CD14-positive monocyte (primary cell): Measurements from ENCODE around the gene PPP2R2C. TPM values are rescaled to one million over a fixed set of nuclear protein-coding genes. Genes with fewer than 3 reads are reported as not detected.

Experiments used
- DNase-seq, 3 donors: peaks; one replicate each; pipeline ENCODE4 v3.0.0-alpha.2; 2011 to 2022
- H2AFZ ChIP-seq: 2 replicates; pipeline ENCODE4 v1.6.0; 2012; ENCODE audit warnings: mild to moderate bottlenecking, low read depth, low read length, inconsistent platforms; ENCODE audit not compliant: insufficient read depth, poor library complexity, severe bottlenecking
- H3K27ac ChIP-seq, 2 donors: 1 replicate in 1 of 2; 2 replicates in 1 of 2; pipeline ENCODE4 v1.5.1; 2012 to 2013; ENCODE audit warnings: low read length in 2 of 2, control low read depth in 1 of 2, inconsistent platforms in 1 of 2, low read depth in 1 of 2, mild to moderate bottlenecking in 1 of 2
- H3K27me3 ChIP-seq, 2 donors: one replicate each; pipeline versions ENCODE4 v1.6.0 to v1.6.1; 2011 to 2013; ENCODE audit warnings: low read length in 2 of 2; ENCODE audit not compliant: control insufficient read depth in 2 of 2, insufficient read depth in 2 of 2
- H3K36me3 ChIP-seq, 2 donors: replicated peaks in 1 of 2; 1 replicate in 1 of 2; 2 replicates in 1 of 2; pipeline versions ENCODE4 v1.5.1 to v1.6.1; 2012 to 2013; ENCODE audit warnings: low read length in 2 of 2, control low read depth in 1 of 2, inconsistent platforms in 1 of 2, mild to moderate bottlenecking in 1 of 2; ENCODE audit not compliant: insufficient read depth in 2 of 2, control insufficient read depth in 1 of 2
- H3K4me1 ChIP-seq, 2 donors: 1 replicate in 1 of 2; 2 replicates in 1 of 2; pipeline versions ENCODE4 v1.5.1 to v1.6.1; 2012 to 2013; ENCODE audit warnings: low read length in 2 of 2, control low read depth in 1 of 2, inconsistent platforms in 1 of 2, mild to moderate bottlenecking in 1 of 2, moderate library complexity in 1 of 2; ENCODE audit not compliant: insufficient read depth in 2 of 2, control insufficient read depth in 1 of 2
- H3K4me2 ChIP-seq: replicated peaks from 2 replicates; pipeline ENCODE3; 2012; ENCODE audit warnings: low read length, moderate library complexity, mild to moderate bottlenecking; ENCODE audit not compliant: poor library complexity, severe bottlenecking; ENCODE audit errors: extremely low read depth
- H3K4me3 ChIP-seq, 3 experiments: fragments of 200-600 bp in 1 of 3; sonication (generic) in 1 of 3; replicated peaks in 1 of 3; 1 replicate in 2 of 3; 2 replicates in 1 of 3; pipeline ENCODE4 v1.5.1; 2011 to 2013; ENCODE audit warnings: low read length in 3 of 3, mild to moderate bottlenecking in 3 of 3, control low read depth in 2 of 3, low read depth in 2 of 3, inconsistent platforms in 1 of 3, moderate library complexity in 1 of 3
- H3K79me2 ChIP-seq: 2 replicates; pipeline ENCODE4 v1.6.0; 2012; ENCODE audit warnings: mild to moderate bottlenecking, control low read depth, inconsistent platforms, low read length, moderate library complexity; ENCODE audit not compliant: insufficient read depth
- H3K9ac ChIP-seq: 2 replicates; pipeline ENCODE4 v1.6.0; 2017; ENCODE audit warnings: low read length, mild to moderate bottlenecking; ENCODE audit not compliant: insufficient read depth, poor library complexity, severe bottlenecking
- H3K9me3 ChIP-seq, 2 donors: replicated peaks in 1 of 2; 1 replicate in 1 of 2; 2 replicates in 1 of 2; pipeline versions ENCODE4 v1.5.1 to v1.6.1; 2012 to 2013; ENCODE audit warnings: low read length in 2 of 2, control low read depth in 1 of 2; ENCODE audit not compliant: control insufficient read depth in 1 of 2, insufficient read depth in 1 of 2
- H4K20me1 ChIP-seq: 2 replicates; pipeline ENCODE4 v1.6.0; 2012; ENCODE audit warnings: mild to moderate bottlenecking, low read length, control low read depth, moderate library complexity; ENCODE audit not compliant: insufficient read depth
- H3K27ac Mint-ChIP-seq, 7 donors: one replicate each; pipeline ENCODE4 v1.8.0; 2020; ENCODE audit warnings: mild to moderate bottlenecking in 7 of 7, mixed read lengths in 7 of 7, moderate library complexity in 6 of 7, inconsistent platforms in 2 of 7
- H3K27me3 Mint-ChIP-seq, 3 donors: one replicate each; pipeline ENCODE4 v1.8.0; 2021 to 2022; ENCODE audit warnings: low read depth in 3 of 3, mild to moderate bottlenecking in 3 of 3, mixed read lengths in 3 of 3, moderate library complexity in 3 of 3, inconsistent platforms in 1 of 3
- H3K36me3 Mint-ChIP-seq, 2 donors: one replicate each; pipeline ENCODE4 v1.8.0; 2020; ENCODE audit warnings: mixed read lengths in 2 of 2, inconsistent platforms in 1 of 2, mild to moderate bottlenecking in 1 of 2
- H3K4me1 Mint-ChIP-seq: one replicate; pipeline ENCODE4 v1.8.0; 2020; ENCODE audit warnings: mild to moderate bottlenecking, mixed read lengths
- H3K4me3 Mint-ChIP-seq, 2 donors: one replicate each; pipeline ENCODE4 v1.8.0; 2020; ENCODE audit warnings: mild to moderate bottlenecking in 2 of 2, mixed read lengths in 2 of 2, moderate library complexity in 1 of 2
- H3K9me3 Mint-ChIP-seq, 7 donors: one replicate each; pipeline ENCODE4 v1.8.0; 2020 to 2022; ENCODE audit warnings: mixed read lengths in 7 of 7, mild to moderate bottlenecking in 6 of 7, moderate library complexity in 6 of 7, inconsistent platforms in 2 of 7
- WGBS: methylation state at CpG from one replicate; pipeline ENCODE4 v1.1.5; 2013; ENCODE audit warnings: missing lambda C conversion rate; ENCODE audit not compliant: insufficient coverage; 5-methylcytosine and 5-hydroxymethylcytosine counted together
- intact Hi-C, 2 donors: fragments of 100-400 bp; cut with micrococcal nuclease; formaldehyde crosslinking; loops; one replicate each; pipeline versions ENCODE4 v1.15.0 to v1.15.1; 2023
- polyA plus RNA-seq, 3 donors: library from polyadenylated mRNA; depleted of rRNA in 1 of 3; unstranded in 2 of 3; stranded (reverse) in 1 of 3; fragments of 300-500 nt in 2 of 3; fragments of >200 nt in 1 of 3; fragmentation: Illumina TruSeq in 2 of 3; gene quantifications; 1 replicate in 2 of 3; 2 replicates in 1 of 3; pipeline ENCODE4 v1.2.3, GENCODE V29; 2012 to 2021
- TF ChIP-seq, protein P1 (sequence below): fragments of 200-600 bp; IDR thresholded peaks from one replicate; pipeline ENCODE4 v1.8.0; 2022; ENCODE audit warnings: antibody characterized with exemption, mild to moderate bottlenecking

The PPP2R2C gene
- polyA plus RNA-seq, 3 donors, result not detected

DNA sequence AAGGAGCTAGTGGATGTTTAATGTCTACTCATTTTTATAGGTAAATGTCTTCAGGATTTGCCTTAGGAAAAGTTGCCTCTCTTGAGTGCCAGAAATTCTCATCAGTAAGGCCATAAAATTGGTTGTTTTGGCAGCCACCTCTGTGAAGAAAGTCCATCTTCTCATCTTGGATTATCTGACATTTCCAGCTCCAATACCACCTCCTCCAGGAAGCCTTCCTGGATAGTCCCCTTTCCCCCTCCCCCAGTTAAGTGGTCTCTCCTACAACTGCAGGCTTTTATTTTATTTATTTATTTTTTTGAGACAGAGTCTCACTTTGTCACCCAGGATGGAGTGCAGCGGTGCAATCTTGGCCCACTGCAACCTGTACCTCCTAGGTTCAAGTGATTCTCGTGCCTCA is 87.1 kb downstream of the PPP2R2C start:
- Histone ChIP-seq H3K4me3 (no peak overlapping the region), H2AFZ (no peak overlapping the region), H3K36me3 (no peaks in the 10 kb centered on the region), H3K9me3 (no peaks in the 10 kb centered on the region), H3K79me2 (no peaks in the 10 kb centered on the region), H3K27ac (no peak overlapping the region), H3K27me3 (no peaks in the 10 kb centered on the region), H4K20me1 (no peaks in the 10 kb centered on the region), H3K4me2 (no peak overlapping the region), H3K4me1 (no peaks in the 10 kb centered on the region), H3K9ac (no peak overlapping the region)
- no peaks in the 10 kb centered on the region for H3K36me3 Mint-ChIP-seq
- H3K27me3 Mint-ChIP-seq, result peaks cover 7 to 13% (median 8%) of the 10 kb centered on the region in 3 donors
- no peaks in the 10 kb centered on the region for H3K9me3 Mint-ChIP-seq
- H3K4me3 Mint-ChIP-seq, result no peak overlapping the region
- no peak for DNase-seq
- intact Hi-C loops, result no loop called here
- no CpG with 5 or more reads among the region's 2 CpGs for WGBS
- H3K4me1 Mint-ChIP-seq, result no peaks in the 10 kb centered on the region
- TF ChIP-seq, protein P1, sequence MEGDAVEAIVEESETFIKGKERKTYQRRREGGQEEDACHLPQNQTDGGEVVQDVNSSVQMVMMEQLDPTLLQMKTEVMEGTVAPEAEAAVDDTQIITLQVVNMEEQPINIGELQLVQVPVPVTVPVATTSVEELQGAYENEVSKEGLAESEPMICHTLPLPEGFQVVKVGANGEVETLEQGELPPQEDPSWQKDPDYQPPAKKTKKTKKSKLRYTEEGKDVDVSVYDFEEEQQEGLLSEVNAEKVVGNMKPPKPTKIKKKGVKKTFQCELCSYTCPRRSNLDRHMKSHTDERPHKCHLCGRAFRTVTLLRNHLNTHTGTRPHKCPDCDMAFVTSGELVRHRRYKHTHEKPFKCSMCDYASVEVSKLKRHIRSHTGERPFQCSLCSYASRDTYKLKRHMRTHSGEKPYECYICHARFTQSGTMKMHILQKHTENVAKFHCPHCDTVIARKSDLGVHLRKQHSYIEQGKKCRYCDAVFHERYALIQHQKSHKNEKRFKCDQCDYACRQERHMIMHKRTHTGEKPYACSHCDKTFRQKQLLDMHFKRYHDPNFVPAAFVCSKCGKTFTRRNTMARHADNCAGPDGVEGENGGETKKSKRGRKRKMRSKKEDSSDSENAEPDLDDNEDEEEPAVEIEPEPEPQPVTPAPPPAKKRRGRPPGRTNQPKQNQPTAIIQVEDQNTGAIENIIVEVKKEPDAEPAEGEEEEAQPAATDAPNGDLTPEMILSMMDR, result no peak
- H3K27ac Mint-ChIP-seq, result no peak overlapping the region

DNA sequence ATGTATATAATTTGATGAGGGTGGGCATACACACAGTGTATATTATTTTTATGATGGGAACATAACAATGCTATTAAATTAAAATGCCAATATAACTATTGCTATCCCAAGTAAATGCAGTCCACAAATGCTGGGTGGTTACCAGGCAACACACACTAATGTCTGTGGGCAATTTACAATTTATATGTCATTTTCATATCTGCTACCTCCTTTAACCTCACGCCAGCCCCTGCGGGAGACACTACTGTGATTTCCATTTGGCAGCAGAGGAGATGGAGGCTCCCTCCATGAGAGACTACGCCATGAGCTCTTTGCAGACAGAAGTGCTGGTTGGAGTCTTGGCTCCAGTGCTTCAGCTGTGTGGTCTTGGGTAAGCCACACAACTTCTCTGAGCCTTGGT is 87.9 kb downstream of the PPP2R2C start:
- Histone ChIP-seq H3K4me1 (no peaks in the 10 kb centered on the region), H3K27me3 (no peaks in the 10 kb centered on the region), H3K79me2 (no peaks in the 10 kb centered on the region), H3K27ac (no peak overlapping the region), H3K9me3 (no peaks in the 10 kb centered on the region), H3K36me3 (no peaks in the 10 kb centered on the region), H2AFZ (no peak overlapping the region), H3K9ac (no peak overlapping the region), H3K4me3 (no peak overlapping the region), H4K20me1 (no peaks in the 10 kb centered on the region), H3K4me2 (no peak overlapping the region)
- Mint-ChIP-seq H3K27me3 (peaks cover 9 to 13% (median 11%) of the 10 kb centered on the region in 3 donors), H3K4me3 (no peak overlapping the region), H3K36me3 (no peaks in the 10 kb centered on the region), H3K4me1 (no peaks in the 10 kb centered on the region), H3K27ac (no peak overlapping the region), H3K9me3 (no peaks in the 10 kb centered on the region)
- TF ChIP-seq, protein P1, result no peak
- intact Hi-C loops, result no loop called here
- DNase-seq, result no peak
- 69% methylated on average over 2 of the region's 3 CpGs for WGBS
